Esophagus (tissue), 2 donors: ENCODE measurements around the gene RBFA. TPM values are rescaled to one million over a fixed set of nuclear protein-coding genes. Genes with fewer than 3 reads are reported as not detected.
"Not testable (repeated sequence)": the region's sequence is repeated elsewhere in the genome, so short reads cannot be mapped to it uniquely, and the experiment has no call there.

Experiments used
- H3K27ac ChIP-seq, 2 donors: one replicate each; pipeline ENCODE4 v1.5.1; 2013; ENCODE audit warnings: low read depth in 2 of 2, mild to moderate bottlenecking in 2 of 2, inconsistent platforms in 1 of 2, low read length in 1 of 2, moderate library complexity in 1 of 2
- H3K27me3 ChIP-seq, 2 donors: one replicate each; pipeline ENCODE4 v1.6.1; 2013; ENCODE audit warnings: low read length in 2 of 2, control low read depth in 1 of 2, mild to moderate bottlenecking in 1 of 2; ENCODE audit not compliant: insufficient read depth in 2 of 2, control insufficient read depth in 1 of 2
- H3K36me3 ChIP-seq, 2 donors: one replicate each; pipeline ENCODE4 v1.6.1; 2013; ENCODE audit warnings: low read length in 1 of 2; ENCODE audit not compliant: control insufficient read depth in 2 of 2, insufficient read depth in 2 of 2
- H3K4me1 ChIP-seq, 2 donors: one replicate each; pipeline ENCODE4 v1.6.1; 2013; ENCODE audit warnings: low read length in 1 of 2; ENCODE audit not compliant: control insufficient read depth in 2 of 2, insufficient read depth in 2 of 2
- H3K4me3 ChIP-seq, 2 donors: one replicate each; pipeline ENCODE4 v1.5.1; 2013; ENCODE audit warnings: low read length in 2 of 2, mild to moderate bottlenecking in 2 of 2, low read depth in 1 of 2, moderate library complexity in 1 of 2
- H3K9me3 ChIP-seq, 2 donors: one replicate each; pipeline ENCODE4 v1.6.1; 2013; ENCODE audit warnings: mild to moderate bottlenecking in 2 of 2, low read depth in 1 of 2, low read length in 1 of 2, moderate library complexity in 1 of 2; ENCODE audit not compliant: control insufficient read depth in 2 of 2, insufficient read depth in 1 of 2
- WGBS, 2 donors: extraction: QIAGEN DNeasy Blood & Tissue Kit; methylation state at CpG; one replicate each; pipeline ENCODE4 v1.1.7; 2013; 5-methylcytosine and 5-hydroxymethylcytosine counted together
- polyA plus RNA-seq, 2 donors: library from polyadenylated mRNA; stranded (reverse); fragments of 200-250 nt; gene quantifications; one replicate each; pipeline ENCODE4 v1.2.3, GENCODE V29; 2013
- donor health status: healthy with polysubstance abuse.
- donor health status: Bipolar disorder and iron deficiency.

Gene RBFA
- polyA plus RNA-seq: 10 to 100 TPM; 10.5 to 19.5 TPM

- H3K4me3 ChIP-seq: peak within 1 kb of the TSS; percentile 72 to 91
- peak within 1 kb of the TSS; percentile 92 to 97 for H3K27ac ChIP-seq
- peaks cover 2 to 6% of the 10 kb centered on the region in 2 donors for H3K4me1 ChIP-seq
- WGBS, 2 donors: 1% methylated on average over 84 to 99 of the region's 99 CpGs
- H3K36me3 ChIP-seq: peaks cover 0 to 11% of the 10 kb centered on the region in 2 donors
- H3K9me3 ChIP-seq: no peaks in the 10 kb centered on the region
- H3K27me3 ChIP-seq: no peaks in the 10 kb centered on the region
Observed at GRCh38 chr18:80034068-80034851, at the start of gene RBFA. RBFA (plus strand) TSS chr18:80034434; CDS start chr18:80034496, 62 bp downstream.

- no peaks in the 10 kb centered on the region for H3K36me3 ChIP-seq
- H3K27me3 ChIP-seq: no peaks in the 10 kb centered on the region
- H3K4me3 ChIP-seq: no peak overlapping the region
- 89 to 92% methylated on average over 12 of the region's 12 CpGs for WGBS, 2 donors
- H3K27ac ChIP-seq: no peak overlapping the region
- no peaks in the 10 kb centered on the region for H3K9me3 ChIP-seq
- H3K4me1 ChIP-seq: peaks cover 0 to 6% of the 10 kb centered on the region in 2 donors
Observed at GRCh38 chr18:79985172-79985571, 49.1 kb upstream of the RBFA start.

- H3K4me3 ChIP-seq: peak overlapping the region in 1 of 2 donors; percentile 88
- H3K36me3 ChIP-seq: no peaks in the 10 kb centered on the region
- 34 to 44% methylated on average over 7 of the region's 7 CpGs for WGBS, 2 donors
- no peaks in the 10 kb centered on the region for H3K27me3 ChIP-seq
- peaks cover 0 to 6% of the 10 kb centered on the region in 2 donors for H3K4me1 ChIP-seq
- peak overlapping the region in 1 of 2 donors; percentile 15 for H3K27ac ChIP-seq
- no peaks in the 10 kb centered on the region for H3K9me3 ChIP-seq
Observed at GRCh38 chr18:79986726-79987125, 47.5 kb upstream of the RBFA start.

- H3K9me3 ChIP-seq: no peaks in the 10 kb centered on the region
Observed at GRCh38 chr18:79987566-79987965, 46.7 kb upstream of the RBFA start.

GRCh38 chr18:79988071-79988450 is 46.2 kb upstream of the RBFA start:
- no peaks in the 10 kb centered on the region for H3K9me3 ChIP-seq
- peak overlapping the region; percentile 89 to 99 for H3K27ac ChIP-seq
- H3K36me3 ChIP-seq: no peaks in the 10 kb centered on the region
- peak overlapping the region; percentile 88 to 100 for H3K4me3 ChIP-seq
- H3K4me1 ChIP-seq: peaks cover 0 to 3% of the 10 kb centered on the region in 2 donors
- WGBS, 2 donors: 0 to 1% methylated on average over 41 to 48 of the region's 48 CpGs
- no peaks in the 10 kb centered on the region for H3K27me3 ChIP-seq

More at GRCh38 chr18:79987566-79987965, 46.7 kb upstream of the RBFA start:
- Histone ChIP-seq H3K27me3 (no peaks in the 10 kb centered on the region), H3K4me3 (peak overlapping the region; percentile 88 to 100), H3K4me1 (peaks cover 0 to 6% of the 10 kb centered on the region in 2 donors), H3K36me3 (no peaks in the 10 kb centered on the region), H3K27ac (peak overlapping the region in 1 of 2 donors; percentile 99)
- 0 to 1% methylated on average over 6 of the region's 6 CpGs for WGBS, 2 donors

- Histone ChIP-seq H3K36me3 (no peaks in the 10 kb centered on the region), H3K27ac (peak within 1 kb of the TSS; percentile 89 to 99), H3K4me3 (peak within 1 kb of the TSS; percentile 88 to 100), H3K4me1 (peaks cover 0 to 3% of the 10 kb centered on the region in 2 donors), H3K27me3 (no peaks in the 10 kb centered on the region), H3K9me3 (no peaks in the 10 kb centered on the region)
- WGBS, 2 donors: 0 to 1% methylated on average over 59 to 71 of the region's 71 CpGs
Observed at GRCh38 chr18:79988451-79989194, 45.6 kb upstream of the RBFA start, which contains the start of gene TXNL4A. TXNL4A (minus strand) TSS chr18:79988563; CDS start chr18:79988392, 171 bp downstream.

GRCh38 chr18:79989195-79989497 is 45.1 kb upstream of the RBFA start:
- Histone ChIP-seq H3K36me3 (no peaks in the 10 kb centered on the region), H3K4me1 (no peaks in the 10 kb centered on the region), H3K27ac (peak overlapping the region; percentile 89 to 99), H3K9me3 (no peaks in the 10 kb centered on the region), H3K27me3 (no peaks in the 10 kb centered on the region), H3K4me3 (peak overlapping the region; percentile 88 to 100)
- 40 to 51% methylated on average over 14 of the region's 14 CpGs for WGBS, 2 donors

GRCh38 chr18:79991494-79991893 is 42.7 kb upstream of the RBFA start:
- Histone ChIP-seq H3K27ac (no peak overlapping the region), H3K9me3 (no peaks in the 10 kb centered on the region), H3K4me1 (no peaks in the 10 kb centered on the region), H3K27me3 (no peaks in the 10 kb centered on the region), H3K36me3 (no peaks in the 10 kb centered on the region), H3K4me3 (no peak overlapping the region)
- WGBS, 2 donors: 66 to 77% methylated on average over 2 of the region's 2 CpGs

- H3K27me3 ChIP-seq: not testable (repeated sequence)
Observed at GRCh38 chr18:79999701-80000100, 34.5 kb upstream of the RBFA start.

More at GRCh38 chr18:79999701-80000100, 34.5 kb upstream of the RBFA start:
- H3K27ac ChIP-seq, H3K4me1 ChIP-seq, H3K4me3 ChIP-seq, H3K9me3 ChIP-seq, H3K36me3 ChIP-seq: not testable (repeated sequence)
- 79 to 88% methylated on average over 2 of the region's 2 CpGs for WGBS, 2 donors
